H9 (cell line): Measurements from ENCODE around the gene GSG1L. TPM values are rescaled to one million over a fixed set of nuclear protein-coding genes. Genes with fewer than 3 reads are reported as not detected.

Experiments used
- DNase-seq: peaks from one replicate; pipeline ENCODE4 v3.0.0-alpha.2; 2017
- H2AFZ ChIP-seq: one replicate; pipeline ENCODE4 v1.6.1; 2013; ENCODE audit warnings: mild to moderate bottlenecking, low read length, control low read depth, moderate library complexity
- H2AK5ac ChIP-seq: 2 replicates; pipeline ENCODE4 v1.6.1; 2013; ENCODE audit warnings: low read length, control low read depth, mixed read lengths; ENCODE audit not compliant: insufficient read length
- H2BK120ac ChIP-seq: one replicate; pipeline ENCODE4 v1.6.1; 2013; ENCODE audit warnings: low read depth, mild to moderate bottlenecking, low read length, control low read depth, inconsistent platforms; ENCODE audit not compliant: poor library complexity, severe bottlenecking
- H2BK12ac ChIP-seq: 2 replicates; pipeline ENCODE4 v1.6.1; 2013; ENCODE audit warnings: low read length, control low read depth, mixed read lengths, low read depth; ENCODE audit not compliant: insufficient read length
- H2BK15ac ChIP-seq: 2 replicates; pipeline ENCODE4 v1.6.1; 2013; ENCODE audit warnings: low read depth, low read length, control low read depth
- H2BK20ac ChIP-seq: one replicate; pipeline ENCODE4 v1.6.1; 2013; ENCODE audit warnings: low read depth, mild to moderate bottlenecking, low read length, control low read depth, inconsistent platforms; ENCODE audit not compliant: poor library complexity, severe bottlenecking
- H2BK5ac ChIP-seq: 2 replicates; pipeline ENCODE4 v1.6.1; 2013; ENCODE audit warnings: low read length, control low read depth, mixed read lengths; ENCODE audit not compliant: insufficient read length
- H3K14ac ChIP-seq: 2 replicates; pipeline ENCODE4 v1.6.1; 2013; ENCODE audit warnings: low read length, control low read depth; ENCODE audit not compliant: insufficient read depth
- H3K18ac ChIP-seq: 2 replicates; pipeline ENCODE4 v1.6.1; 2013; ENCODE audit warnings: low read depth, mild to moderate bottlenecking, mixed read lengths, low read length, control low read depth; ENCODE audit not compliant: insufficient read length
- H3K23ac ChIP-seq: 2 replicates; pipeline ENCODE4 v1.6.1; 2013; ENCODE audit warnings: low read length, control low read depth, mixed read lengths, low read depth; ENCODE audit not compliant: insufficient read length
- H3K23me2 ChIP-seq: 2 replicates; pipeline ENCODE4 v1.6.1; 2013; ENCODE audit warnings: low read depth, mild to moderate bottlenecking, mixed read lengths, low read length, control low read depth; ENCODE audit not compliant: insufficient read length, poor library complexity, severe bottlenecking
- H3K27ac ChIP-seq: 2 replicates; pipeline ENCODE4 v1.5.1; 2013; ENCODE audit warnings: low read length, control low read depth, mixed read lengths, low read depth; ENCODE audit not compliant: insufficient read length
- H3K27me3 ChIP-seq: 2 replicates; pipeline ENCODE4 v1.6.1; 2013; ENCODE audit warnings: low read length, control low read depth, inconsistent platforms; ENCODE audit not compliant: insufficient read depth
- H3K4ac ChIP-seq: 2 replicates; pipeline ENCODE4 v1.6.1; 2013; ENCODE audit warnings: low read depth, mild to moderate bottlenecking, control low read depth, inconsistent platforms, low read length, moderate library complexity
- H3K4me1 ChIP-seq: 2 replicates; pipeline ENCODE4 v1.6.1; 2013; ENCODE audit warnings: low read length, control low read depth, inconsistent platforms; ENCODE audit not compliant: insufficient read depth
- H3K4me2 ChIP-seq: 2 replicates; pipeline ENCODE4 v1.6.1; 2013; ENCODE audit warnings: low read length, control low read depth, mixed read lengths; ENCODE audit not compliant: insufficient read length, insufficient read depth
- H3K56ac ChIP-seq: 2 replicates; pipeline ENCODE4 v1.6.1; 2013; ENCODE audit warnings: low read depth, mild to moderate bottlenecking, mixed read lengths, low read length, control low read depth; ENCODE audit not compliant: insufficient read length
- H3K79me1 ChIP-seq: 2 replicates; pipeline ENCODE4 v1.6.1; 2013; ENCODE audit warnings: low read depth, mild to moderate bottlenecking, moderate library complexity, low read length, control low read depth, inconsistent platforms; ENCODE audit not compliant: insufficient read depth, poor library complexity, severe bottlenecking
- H3K79me2 ChIP-seq: 2 replicates; pipeline ENCODE4 v1.6.1; 2013; ENCODE audit warnings: low read length, control low read depth, inconsistent platforms; ENCODE audit not compliant: insufficient read depth
- H3K9ac ChIP-seq: 2 replicates; pipeline ENCODE4 v1.6.1; 2013; ENCODE audit warnings: low read length, control low read depth, mixed read lengths; ENCODE audit not compliant: insufficient read length; ENCODE audit errors: extremely low read depth
- H3K9me3 ChIP-seq: one replicate; pipeline ENCODE4 v1.6.1; 2013; ENCODE audit warnings: low read depth, low read length, inconsistent platforms; ENCODE audit not compliant: control insufficient read depth
- H3T11ph ChIP-seq: one replicate; pipeline ENCODE4 v1.6.1; 2013; ENCODE audit warnings: mild to moderate bottlenecking, low read length, control low read depth, inconsistent platforms
- H4K20me1 ChIP-seq: one replicate; pipeline ENCODE4 v1.6.1; 2013; ENCODE audit not compliant: control insufficient read depth, insufficient read length, insufficient read depth
- H4K5ac ChIP-seq: 2 replicates; pipeline ENCODE4 v1.6.1; 2013; ENCODE audit warnings: low read depth, mild to moderate bottlenecking, mixed read lengths, low read length, control low read depth; ENCODE audit not compliant: insufficient read length
- H4K8ac ChIP-seq: replicated peaks from 2 replicates; pipeline ENCODE4 v1.6.1; 2013; ENCODE audit warnings: low read length, control low read depth, mixed read lengths, low read depth; ENCODE audit not compliant: insufficient read length
- H4K91ac ChIP-seq: 2 replicates; pipeline ENCODE4 v1.6.1; 2013; ENCODE audit warnings: low read depth, mild to moderate bottlenecking, moderate library complexity, mixed read lengths, low read length, control low read depth; ENCODE audit not compliant: insufficient read length
- H3K27ac Mint-ChIP-seq, 3 experiments: 2 replicates in 2 of 3; 3 replicates in 1 of 3; pipeline ENCODE4 v1.8.0; 2020 to 2021; ENCODE audit warnings: mixed read lengths in 3 of 3, mild to moderate bottlenecking in 1 of 3, moderate library complexity in 1 of 3
- H3K27me3 Mint-ChIP-seq: 2 replicates; pipeline ENCODE4 v1.8.0; 2021; ENCODE audit warnings: low read depth, mild to moderate bottlenecking, moderate library complexity, mixed read lengths
- H3K36me3 Mint-ChIP-seq, 3 experiments: 2 replicates in 2 of 3; 3 replicates in 1 of 3; pipeline ENCODE4 v1.8.0; 2020 to 2021; ENCODE audit warnings: low read depth in 3 of 3, mixed read lengths in 3 of 3; ENCODE audit not compliant: insufficient read depth in 1 of 3
- H3K4me1 Mint-ChIP-seq, 2 experiments: 2 replicates each; pipeline ENCODE4 v1.8.0; 2020; ENCODE audit warnings: mixed read lengths in 2 of 2
- H3K4me3 Mint-ChIP-seq, 2 experiments: 2 replicates in 1 of 2; 3 replicates in 1 of 2; pipeline ENCODE4 v1.8.0; 2020 to 2021; ENCODE audit warnings: mild to moderate bottlenecking in 2 of 2, mixed read lengths in 2 of 2, moderate library complexity in 1 of 2
- H3K9me3 Mint-ChIP-seq, 2 experiments: 2 replicates in 1 of 2; 3 replicates in 1 of 2; pipeline ENCODE4 v1.8.0; 2020; ENCODE audit warnings: mild to moderate bottlenecking in 2 of 2, mixed read lengths in 2 of 2, moderate library complexity in 1 of 2
- CTCF ChIP-seq: fragments of 200-600 bp; sonication (generic); conservative IDR thresholded peaks from 3 replicates; pipeline ENCODE4 v1.8.0; 2021; ENCODE audit warnings: antibody characterized with exemption, mild to moderate bottlenecking
- WGBS: extraction: QIAGEN DNeasy Blood & Tissue Kit; methylation state at CpG from one replicate; pipeline ENCODE4 v1.1.7; 2013; ENCODE audit warnings: missing lambda C conversion rate, low lambda C conversion rate, mixed read lengths; ENCODE audit not compliant: insufficient read length; ENCODE audit errors: extremely low coverage; 5-methylcytosine and 5-hydroxymethylcytosine counted together
- total RNA-seq: library from RNA; stranded (reverse); gene quantifications from 2 replicates; pipeline ENCODE4 v1.2.1, GENCODE V29; 2021

Gene GSG1L
- total RNA-seq, 1 experiment from 2014 or later = 0.35 TPM

GRCh38 chr16:27918755-27919154 lies 144.8 kb downstream of the GSG1L start:
- H2AK5ac ChIP-seq = no peak overlapping the region
- H2BK120ac ChIP-seq = no peak overlapping the region
- no peak overlapping the region for H3K23ac ChIP-seq
- H4K5ac ChIP-seq = no peak overlapping the region
- TF ChIP-seq CTCF = no peak
- H4K91ac ChIP-seq = no peak overlapping the region
- Mint-ChIP-seq H3K27ac (no peak overlapping the region), H3K27me3 (peaks cover 14% of the 10 kb centered on the region), H3K9me3 (no peaks in the 10 kb centered on the region; a peak in 2 of 5 replicates), H3K4me3 (no peak overlapping the region; a peak in 1 of 5 replicates), H3K4me1 (peaks cover 10 to 18% of the 10 kb centered on the region in 2 experiments), H3K36me3 (no peaks in the 10 kb centered on the region)
- no peaks in the 10 kb centered on the region for H3K4me1 ChIP-seq
- no peak overlapping the region for H3T11ph ChIP-seq
- no peak overlapping the region for H3K4me2 ChIP-seq
- no peaks in the 10 kb centered on the region for H3K79me2 ChIP-seq
- H3K27ac ChIP-seq = no peak overlapping the region
- no peaks in the 10 kb centered on the region for H3K9me3 ChIP-seq
- H3K14ac ChIP-seq = no peak overlapping the region
- H2BK15ac ChIP-seq = no peak overlapping the region
- no CpG with 5 or more reads among the region's 5 CpGs for WGBS
- no peak for DNase-seq
- H3K79me1 ChIP-seq = no peaks in the 10 kb centered on the region
- no peaks in the 10 kb centered on the region for H4K20me1 ChIP-seq
- no peak overlapping the region for H3K9ac ChIP-seq
- no peak overlapping the region for H3K4ac ChIP-seq
- no peak overlapping the region for H4K8ac ChIP-seq
- no peak overlapping the region for H2BK5ac ChIP-seq
- H2AFZ ChIP-seq = no peak overlapping the region
- no peaks in the 10 kb centered on the region for H3K27me3 ChIP-seq
- H2BK12ac ChIP-seq = no peak overlapping the region
- H3K23me2 ChIP-seq = no peaks in the 10 kb centered on the region
- no peak overlapping the region for H2BK20ac ChIP-seq
- no peak overlapping the region for H3K18ac ChIP-seq
- no peak overlapping the region for H3K56ac ChIP-seq
